ENCODE measurements around the gene PLN.

The PLN gene

DNA sequence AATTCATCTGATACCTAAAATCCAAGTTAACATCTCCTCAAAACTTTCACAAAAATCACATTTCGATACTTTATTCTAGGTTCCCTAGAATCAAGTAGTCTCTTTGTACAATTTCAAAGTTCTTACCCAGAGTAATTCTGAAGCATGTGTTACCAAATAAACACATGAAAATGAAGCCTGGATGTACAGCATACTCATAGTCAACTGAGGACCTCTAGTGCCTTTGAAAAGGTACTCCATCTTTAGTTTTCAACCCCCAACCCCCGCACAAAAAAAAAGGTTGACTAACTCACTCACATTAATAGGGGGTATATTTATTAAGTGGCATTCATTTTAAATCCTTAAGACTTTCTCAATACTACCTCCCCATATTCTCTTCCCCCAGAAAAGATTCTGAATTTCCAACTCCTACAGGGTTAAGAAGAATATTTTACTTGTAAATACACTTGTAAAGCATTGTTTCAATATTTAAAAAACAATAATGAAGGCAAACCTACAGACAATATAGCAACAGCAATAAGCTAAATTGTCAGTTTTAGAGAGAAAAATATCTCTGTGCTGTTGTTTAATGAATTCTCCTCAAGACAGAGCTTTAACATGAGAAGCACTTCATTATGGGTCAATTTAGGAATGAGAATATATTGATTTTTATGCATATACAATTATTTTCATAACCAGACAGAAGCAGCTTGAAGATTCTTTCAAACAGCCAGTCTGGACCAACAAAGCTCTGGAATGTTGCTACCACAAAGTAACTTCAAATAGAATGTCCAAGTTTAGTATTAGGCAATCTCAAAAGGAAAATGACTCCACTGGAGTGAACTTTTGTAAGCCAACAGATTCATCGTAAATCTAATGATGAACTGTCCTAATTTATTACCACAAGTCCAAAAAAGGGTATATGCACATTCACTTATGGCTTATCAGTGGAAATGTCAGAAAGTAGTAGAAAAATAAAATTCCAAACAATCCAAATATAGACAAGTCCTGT lies 3.3 kb downstream of the PLN start:
- Mint-ChIP-seq H3K4me3 (no peak overlapping the region), H3K27me3 (no peaks in the 10 kb centered on the region), H3K4me1 (peaks cover 11% of the 10 kb centered on the region), H3K9me3 (no peaks in the 10 kb centered on the region), H3K36me3 (peaks cover 14% of the 10 kb centered on the region), H3K27ac (no peak overlapping the region)
- no peak for DNase-seq
- CTCF ChIA-PET, result interaction anchor here (0.7 kb wide), 1 partner anchor 9 kb away, joined by 3 read pairs; no protein-coding TSS in a partner anchor

DNA sequence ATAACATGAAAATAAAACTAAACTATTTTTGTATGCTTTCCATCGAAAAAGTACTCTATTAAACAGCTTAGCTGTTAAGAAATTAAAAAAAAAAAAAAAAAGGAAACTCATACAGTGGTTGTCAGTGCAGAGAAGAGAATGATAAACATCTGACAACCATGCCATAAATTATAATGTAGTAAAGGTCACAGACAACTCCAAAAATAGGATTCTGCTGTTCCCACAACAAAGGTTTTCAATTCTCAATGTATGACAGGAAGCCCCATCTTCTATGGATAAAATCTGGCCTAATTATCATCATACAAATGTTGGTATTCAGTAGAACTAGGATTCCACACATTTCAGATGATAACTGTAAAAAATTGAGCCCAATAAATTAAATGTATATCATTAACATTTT lies 5.0 kb downstream of the PLN start:
- Mint-ChIP-seq H3K27me3 (no peaks in the 10 kb centered on the region), H3K9me3 (no peaks in the 10 kb centered on the region), H3K4me3 (no peak overlapping the region), H3K27ac (no peak overlapping the region), H3K36me3 (peaks cover 19% of the 10 kb centered on the region), H3K4me1 (peaks cover 17% of the 10 kb centered on the region)
- DNase-seq, result no peak
- CTCF ChIA-PET, result interaction anchor here (0.8 to 1.9 kb wide), 3 partner anchors 12 to 270 kb away, joined by 3 to 5 read pairs (median 4); no protein-coding TSS in a partner anchor

DNA sequence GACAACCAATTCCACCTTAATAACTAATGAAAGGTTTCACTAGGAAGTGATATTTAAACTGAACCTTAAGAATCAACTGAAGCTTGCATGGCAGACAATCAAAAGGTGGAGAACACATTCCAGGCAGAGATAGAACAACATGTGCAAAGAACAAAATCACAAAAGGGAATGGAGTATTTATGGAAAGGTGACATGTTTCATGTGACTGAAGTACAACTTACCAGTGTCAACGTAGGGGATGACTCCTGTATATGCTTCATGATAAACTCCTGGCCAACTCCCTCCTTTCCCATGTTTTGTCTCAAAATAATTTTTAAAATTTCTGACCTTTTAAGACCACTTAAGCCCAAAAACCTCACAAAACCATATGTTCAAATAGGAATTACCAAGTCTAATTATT lies 6.6 kb downstream of the PLN start:
- Mint-ChIP-seq H3K4me1 (peaks cover 32% of the 10 kb centered on the region), H3K27ac (no peak overlapping the region), H3K4me3 (no peak overlapping the region), H3K27me3 (no peaks in the 10 kb centered on the region), H3K36me3 (peaks cover 21% of the 10 kb centered on the region), H3K9me3 (no peaks in the 10 kb centered on the region)
- no peak for DNase-seq
- CTCF ChIA-PET, result interaction anchor here (1.2 kb wide), 1 partner anchor 555 kb away, joined by 3 read pairs; no protein-coding TSS in a partner anchor

DNA sequence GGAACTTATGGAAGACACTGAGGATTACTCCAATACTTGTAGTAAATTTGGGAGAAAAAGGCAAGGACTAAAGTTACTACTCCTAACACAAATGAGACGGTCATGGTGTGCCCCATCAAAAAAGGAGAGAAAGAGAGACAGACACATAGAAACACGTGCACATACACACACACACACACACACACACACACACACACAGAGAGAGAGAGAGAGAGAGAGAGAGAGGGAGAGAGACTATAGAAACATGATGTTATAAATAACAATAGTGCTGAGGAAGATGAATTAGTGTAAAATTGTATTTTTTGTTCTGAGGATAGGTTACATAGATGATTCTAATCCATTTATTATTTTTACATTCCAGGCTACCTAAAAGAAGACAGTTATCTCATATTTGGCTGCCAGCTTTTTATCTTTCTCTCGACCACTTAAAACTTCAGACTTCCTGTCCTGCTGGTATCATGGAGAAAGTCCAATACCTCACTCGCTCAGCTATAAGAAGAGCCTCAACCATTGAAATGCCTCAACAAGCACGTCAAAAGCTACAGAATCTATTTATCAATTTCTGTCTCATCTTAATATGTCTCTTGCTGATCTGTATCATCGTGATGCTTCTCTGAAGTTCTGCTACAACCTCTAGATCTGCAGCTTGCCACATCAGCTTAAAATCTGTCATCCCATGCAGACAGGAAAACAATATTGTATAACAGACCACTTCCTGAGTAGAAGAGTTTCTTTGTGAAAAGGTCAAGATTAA lies 10.5 kb downstream of the PLN start:
- H3K36me3 Mint-ChIP-seq, result peaks cover 28% of the 10 kb centered on the region
- peak overlapping the region; percentile 96 for H3K27ac Mint-ChIP-seq
- no peaks in the 10 kb centered on the region for H3K9me3 Mint-ChIP-seq

DNA sequence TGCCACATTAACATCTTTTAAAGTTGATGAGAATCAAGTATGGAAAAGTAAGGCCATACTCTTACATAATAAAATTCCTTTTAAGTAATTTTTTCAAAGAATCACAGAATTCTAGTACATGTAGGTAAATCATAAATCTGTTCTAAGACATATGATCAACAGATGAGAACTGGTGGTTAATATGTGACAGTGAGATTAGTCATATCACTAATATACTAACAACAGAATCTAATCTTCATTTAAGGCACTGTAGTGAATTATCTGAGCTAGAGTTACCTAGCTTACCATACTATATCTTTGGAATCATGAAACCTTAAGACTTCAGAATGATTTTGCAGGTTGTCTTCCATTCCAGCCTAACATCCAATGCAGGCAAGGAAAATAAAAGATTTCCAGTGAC lies 11.6 kb downstream of the PLN start:
- Mint-ChIP-seq H3K4me3 (no peak overlapping the region), H3K4me1 (peaks cover 23% of the 10 kb centered on the region), H3K27me3 (no peaks in the 10 kb centered on the region), H3K27ac (peak overlapping the region; percentile 96), H3K9me3 (no peaks in the 10 kb centered on the region), H3K36me3 (peaks cover 29% of the 10 kb centered on the region)
- CTCF ChIA-PET, result interaction anchor here (0.6 to 1.3 kb wide), 4 partner anchors 8 to 555 kb away, joined by 3 read pairs; no protein-coding TSS in a partner anchor
- DNase-seq, result no peak

More for the DNA sequence above, 10.5 kb downstream of the PLN start:
- DNase-seq, result peak; percentile 25
- Mint-ChIP-seq H3K4me1 (peaks cover 23% of the 10 kb centered on the region), H3K4me3 (peak overlapping the region; percentile 43), H3K27me3 (no peaks in the 10 kb centered on the region)
- CTCF ChIA-PET, result interaction anchor here (1.6 kb wide), 1 partner anchor 274 kb away, joined by 4 read pairs; no protein-coding TSS in a partner anchor

DNA sequence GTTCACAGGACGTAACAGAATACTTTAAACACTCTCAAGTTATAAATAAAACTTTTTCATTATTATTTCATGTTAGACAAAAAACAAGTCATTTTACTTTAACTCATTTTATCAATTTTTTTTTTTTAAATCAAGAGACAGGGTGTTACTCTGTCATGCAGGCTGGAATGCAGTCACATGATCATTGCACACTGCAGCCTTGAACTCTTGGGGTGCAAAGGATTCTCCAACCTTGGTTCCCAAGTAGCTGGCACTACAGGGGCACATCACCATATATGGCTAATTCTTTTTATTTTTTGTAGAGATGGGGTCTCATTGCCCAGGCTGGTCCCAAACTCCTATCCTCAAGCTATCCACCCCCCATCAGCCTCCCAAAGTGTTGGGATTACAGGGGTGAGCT lies 14.2 kb downstream of the PLN start:
- peaks cover 31% of the 10 kb centered on the region for H3K4me1 Mint-ChIP-seq
- CTCF ChIA-PET, result no interaction called here
- H3K27ac Mint-ChIP-seq, result no peak overlapping the region
- no peak for DNase-seq
- H3K9me3 Mint-ChIP-seq, result no peaks in the 10 kb centered on the region
- peaks cover 28% of the 10 kb centered on the region for H3K36me3 Mint-ChIP-seq
- H3K4me3 Mint-ChIP-seq, result no peak overlapping the region
- no peaks in the 10 kb centered on the region for H3K27me3 Mint-ChIP-seq

DNA sequence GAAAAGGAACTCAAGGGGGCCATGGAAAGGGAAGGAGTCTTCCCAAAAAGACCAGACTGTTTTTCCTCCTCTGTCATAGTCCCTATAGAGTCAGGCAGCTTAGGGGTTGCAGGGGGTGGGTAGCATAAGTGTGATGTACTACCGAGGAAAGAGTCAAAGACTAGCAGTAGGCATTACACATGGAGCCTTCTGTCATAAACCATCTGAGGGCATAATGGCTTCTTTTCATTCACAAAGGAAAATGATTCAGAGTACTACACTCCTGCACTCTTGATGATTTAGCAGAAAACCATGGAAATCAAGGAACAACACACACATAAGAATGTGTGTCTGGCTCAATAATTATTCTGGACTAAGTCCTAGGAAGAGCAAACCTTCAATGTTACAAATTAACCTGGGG lies 14.9 kb downstream of the PLN start:
- no peaks in the 10 kb centered on the region for H3K9me3 Mint-ChIP-seq
- no peak overlapping the region for H3K27ac Mint-ChIP-seq

DNA sequence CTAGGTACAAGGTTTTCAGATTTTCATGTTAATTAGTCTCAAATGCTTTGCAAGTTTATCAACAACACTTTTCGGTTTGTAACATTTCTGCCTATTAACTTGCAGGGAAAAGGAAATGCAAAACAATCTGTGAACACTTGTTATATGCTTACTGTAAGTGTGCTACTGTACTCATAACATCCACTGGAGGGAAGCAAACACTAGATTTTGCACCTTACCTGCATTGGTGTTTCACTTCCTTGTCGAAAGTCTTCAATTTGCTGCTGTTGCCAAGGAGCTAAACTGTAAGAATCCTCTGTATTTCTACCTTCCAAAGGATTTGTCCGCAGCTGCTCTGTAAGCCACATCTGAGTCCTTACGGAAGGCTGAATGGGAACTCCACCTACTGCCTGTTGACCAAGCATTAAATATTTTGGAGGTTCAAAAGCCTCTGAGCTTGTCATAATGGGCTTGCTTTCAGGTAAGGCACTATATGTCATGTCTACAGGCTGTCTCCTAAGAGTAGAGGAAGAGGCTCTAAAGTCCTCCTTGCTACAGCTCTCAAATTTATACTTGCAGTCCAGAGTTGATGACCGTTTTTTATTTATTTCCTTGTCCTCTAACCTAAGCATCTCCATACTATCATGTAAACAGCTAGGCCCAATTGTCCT lies 17.3 kb downstream of the PLN start:
- Mint-ChIP-seq H3K36me3 (peaks cover 20% of the 10 kb centered on the region), H3K9me3 (no peaks in the 10 kb centered on the region), H3K4me3 (no peak overlapping the region), H3K27me3 (no peaks in the 10 kb centered on the region), H3K4me1 (peaks cover 9% of the 10 kb centered on the region), H3K27ac (peak overlapping the region; percentile 37)
- CTCF ChIA-PET, result interaction anchor here (0.5 to 3.2 kb wide), 43 partner anchors 12 to 545 kb away, joined by 3 to 23 read pairs (median 4); partner anchors contain the start of gene PLN
- DNase-seq, result no peak

More for the DNA sequence above, 14.9 kb downstream of the PLN start:
- CTCF ChIA-PET, result interaction anchor here (1.0 kb wide), 2 partner anchors 18 to 334 kb away, joined by 3 read pairs; no protein-coding TSS in a partner anchor
- Mint-ChIP-seq H3K36me3 (peaks cover 24% of the 10 kb centered on the region), H3K4me1 (peaks cover 26% of the 10 kb centered on the region), H3K4me3 (no peak overlapping the region), H3K27me3 (no peaks in the 10 kb centered on the region)
- DNase-seq, result no peak

DNA sequence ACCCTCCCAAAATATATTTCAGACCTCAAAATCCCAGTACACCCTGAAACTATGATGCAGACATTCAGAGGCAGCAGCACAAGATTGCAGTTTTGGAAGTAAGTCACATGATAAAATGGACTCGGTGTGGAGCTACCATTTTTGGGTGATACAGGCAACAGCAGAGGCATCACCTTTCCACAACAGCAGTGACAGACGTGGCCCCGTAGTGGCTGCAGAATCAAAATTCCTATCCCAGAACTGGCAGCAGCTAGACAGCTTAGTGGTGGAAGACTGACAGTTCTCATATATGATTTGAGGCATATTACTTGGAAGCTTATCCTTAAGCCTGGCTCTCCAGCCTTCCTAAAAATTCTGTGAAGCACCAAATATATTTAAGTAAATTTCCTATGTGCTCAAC lies 19.9 kb downstream of the PLN start:
- no peak overlapping the region for H3K4me3 Mint-ChIP-seq
- CTCF ChIA-PET, result interaction anchor here (1.0 kb wide), 1 partner anchor 50 kb away, joined by 3 read pairs; no protein-coding TSS in a partner anchor
- DNase-seq, result no peak
- peaks cover 11% of the 10 kb centered on the region for H3K4me1 Mint-ChIP-seq
- peaks cover 18% of the 10 kb centered on the region for H3K36me3 Mint-ChIP-seq
- no peaks in the 10 kb centered on the region for H3K9me3 Mint-ChIP-seq
- no peak overlapping the region for H3K27ac Mint-ChIP-seq
- H3K27me3 Mint-ChIP-seq, result no peaks in the 10 kb centered on the region

DNA sequence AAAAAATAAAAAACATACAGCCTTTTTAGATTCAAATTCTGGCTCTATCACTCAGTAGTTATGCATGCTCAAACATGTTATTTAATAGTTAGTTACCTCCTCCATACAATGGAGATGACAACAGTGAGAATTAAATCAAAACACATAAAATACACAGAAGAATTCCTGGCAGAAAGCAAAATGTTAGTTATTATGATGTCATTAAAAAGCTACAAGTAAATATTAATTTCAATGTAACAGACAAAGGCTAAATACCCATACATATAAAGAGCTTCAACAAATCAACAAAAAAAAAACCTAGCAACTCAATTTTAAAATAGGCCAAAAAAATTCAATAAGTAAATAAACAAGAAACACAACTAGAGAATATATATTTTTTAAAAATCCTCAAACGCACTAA lies 21.4 kb downstream of the PLN start:
- H3K4me1 Mint-ChIP-seq, result peaks cover 16% of the 10 kb centered on the region

DNA sequence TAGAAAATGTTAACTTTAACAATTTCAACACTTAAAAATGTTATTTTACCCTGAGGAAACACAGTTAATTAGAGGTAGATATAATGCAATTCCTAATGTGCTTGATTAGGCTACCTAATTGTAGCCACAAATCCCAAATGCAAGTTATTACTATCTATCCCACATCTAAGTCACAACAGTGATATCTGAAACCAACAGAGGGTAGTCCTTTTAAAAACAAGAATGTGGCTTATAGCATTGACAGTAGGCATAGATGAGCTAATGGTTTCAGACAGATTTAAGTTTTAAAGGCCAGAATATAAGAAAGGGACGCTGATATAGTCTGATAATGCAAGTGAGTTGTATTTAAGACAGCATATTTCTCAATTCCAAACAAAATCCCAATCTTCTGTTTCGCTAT lies 23.0 kb downstream of the PLN start:
- Mint-ChIP-seq H3K9me3 (peaks cover 21% of the 10 kb centered on the region), H3K27me3 (no peaks in the 10 kb centered on the region)

More for the DNA sequence above, 21.4 kb downstream of the PLN start:
- H3K9me3 Mint-ChIP-seq, result peaks cover 7% of the 10 kb centered on the region
- H3K4me3 Mint-ChIP-seq, result no peak overlapping the region
- DNase-seq, result no peak
- no peak overlapping the region for H3K27ac Mint-ChIP-seq
- no peaks in the 10 kb centered on the region for H3K27me3 Mint-ChIP-seq
- CTCF ChIA-PET, result interaction anchor here (1.0 kb wide), 1 partner anchor 10 kb away, joined by 4 read pairs; no protein-coding TSS in a partner anchor
- peaks cover 26% of the 10 kb centered on the region for H3K36me3 Mint-ChIP-seq

DNA sequence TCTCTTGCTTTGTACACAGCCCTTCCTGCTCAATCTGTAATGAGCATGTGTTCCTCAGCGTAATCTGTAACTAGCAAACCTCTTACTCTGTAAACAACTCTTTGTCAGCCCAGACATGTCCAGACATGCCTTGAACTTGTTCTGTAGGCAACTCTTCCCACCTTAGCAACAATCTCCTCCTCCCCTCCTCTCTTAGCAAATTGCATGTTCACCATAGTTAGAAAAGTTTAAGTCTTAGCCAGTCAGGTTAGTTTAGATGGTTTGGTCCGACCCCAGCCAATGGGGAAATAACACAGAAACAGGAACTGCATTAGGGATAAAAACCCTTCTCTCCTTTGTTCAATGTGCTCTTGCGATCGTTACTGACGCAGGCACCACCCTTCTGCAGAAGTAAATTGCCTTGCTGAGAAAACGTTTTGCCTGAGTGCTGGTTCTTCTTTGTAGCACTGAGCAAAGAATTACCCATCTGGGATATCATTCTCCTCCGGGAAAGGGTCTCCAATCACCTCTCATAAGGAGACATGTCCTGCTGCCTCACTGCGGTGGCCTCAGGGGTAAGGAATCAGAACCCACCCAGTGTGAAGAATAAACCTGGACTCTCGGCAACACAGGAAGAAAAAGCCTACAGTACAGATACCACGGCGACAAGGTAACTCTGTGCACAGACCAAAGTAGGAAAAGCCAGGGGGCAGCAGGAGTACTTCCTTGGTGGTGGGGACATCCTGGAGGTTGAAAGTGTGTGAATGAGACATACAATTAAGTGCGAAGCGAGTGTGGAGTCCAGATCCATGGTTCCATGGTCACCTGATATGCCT lies 26.2 kb downstream of the PLN start:
- Mint-ChIP-seq H3K4me1 (peaks cover 10% of the 10 kb centered on the region), H3K27me3 (no peaks in the 10 kb centered on the region), H3K27ac (peak overlapping the region; percentile 75), H3K36me3 (peaks cover 61% of the 10 kb centered on the region), H3K4me3 (no peak overlapping the region), H3K9me3 (peaks cover 46% of the 10 kb centered on the region)
- CTCF ChIA-PET, result interaction anchor here (0.8 to 1.3 kb wide), 2 partner anchors 11 to 226 kb away, joined by 3 to 4 read pairs; no protein-coding TSS in a partner anchor
- no peak for DNase-seq

More for the DNA sequence above, 23.0 kb downstream of the PLN start:
- Mint-ChIP-seq H3K36me3 (peaks cover 32% of the 10 kb centered on the region), H3K27ac (peak overlapping the region; percentile 11), H3K4me3 (no peak overlapping the region), H3K4me1 (peaks cover 10% of the 10 kb centered on the region)
- CTCF ChIA-PET, result interaction anchor here (0.7 kb wide), 1 partner anchor 305 kb away, joined by 3 read pairs; no protein-coding TSS in a partner anchor
- DNase-seq, result no peak

DNA sequence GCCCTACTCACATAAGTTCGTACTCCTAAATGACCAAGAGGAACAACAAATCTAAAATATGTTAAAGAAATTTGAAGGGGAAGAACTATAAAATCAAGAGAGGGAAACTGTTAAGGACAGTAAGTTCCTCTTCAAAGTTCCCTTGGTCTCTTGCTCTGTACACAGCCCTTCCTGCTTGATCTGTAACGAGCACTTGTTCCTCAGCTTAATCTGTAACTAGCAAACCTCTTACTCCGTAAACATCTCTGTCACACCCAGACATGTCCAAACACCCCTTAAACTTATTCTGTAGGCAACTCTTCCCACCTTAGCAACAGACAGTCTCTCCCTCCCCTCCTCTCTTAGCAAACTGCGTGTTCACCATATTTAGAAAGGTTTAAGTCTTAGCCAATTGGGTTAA lies 29.9 kb downstream of the PLN start:
- Mint-ChIP-seq H3K4me3 (no peak overlapping the region), H3K27ac (no peak overlapping the region), H3K36me3 (peaks cover 82% of the 10 kb centered on the region), H3K9me3 (peaks cover 63% of the 10 kb centered on the region), H3K4me1 (peaks cover 10% of the 10 kb centered on the region), H3K27me3 (no peaks in the 10 kb centered on the region)
- CTCF ChIA-PET, result no interaction called here
- DNase-seq, result no peak

All from activated naive CD4-positive, alpha-beta T cell treated with anti-CD3 and anti-CD28 coated beads, Interleukin-2, amount 10 ng/mL, durations not matched to agents 7 days and 5 days (primary cell).